Activated T-helper 1 cell treated with anti-CD3 and anti-CD28 coated beads, Interleukin-12 subunit alpha, Interleukin-12 subunit beta, Interleukin-2, Interleukin-4 antibody, amounts not matched to agents 30 ng/mL and 10 ng/mL and 1 ng/mL, durations not matched to agents 14 hours and 24 hours and 36 hours (primary cell): ENCODE data around the gene SLC15A3. TPM values are rescaled to one million over a fixed set of nuclear protein-coding genes. Genes with fewer than 3 reads are reported as not detected.

Experiments used
- DNase-seq: peaks from one replicate; pipeline ENCODE4 v3.0.0; 2021; ENCODE audit warnings: low spot score
- H3K27ac Mint-ChIP-seq: one replicate; pipeline ENCODE4 v1.8.0; 2021; ENCODE audit warnings: mild to moderate bottlenecking, mixed read lengths
- H3K27me3 Mint-ChIP-seq: one replicate; pipeline ENCODE4 v1.8.0; 2022; ENCODE audit warnings: mild to moderate bottlenecking, moderate library complexity, mixed read lengths; ENCODE audit not compliant: insufficient read depth
- H3K36me3 Mint-ChIP-seq: one replicate; pipeline ENCODE4 v1.8.0; 2021; ENCODE audit warnings: low read depth, mixed read lengths
- H3K4me1 Mint-ChIP-seq: one replicate; pipeline ENCODE4 v1.8.0; 2021; ENCODE audit warnings: low read depth, mixed read lengths
- H3K4me3 Mint-ChIP-seq: one replicate; pipeline ENCODE4 v1.8.0; 2021; ENCODE audit warnings: mild to moderate bottlenecking, moderate library complexity, mixed read lengths
- H3K9me3 Mint-ChIP-seq: one replicate; pipeline ENCODE4 v1.8.0; 2021; ENCODE audit warnings: mixed read lengths
- intact Hi-C: fragments of 100-400 bp; cut with micrococcal nuclease; formaldehyde crosslinking; loops from one replicate; pipeline ENCODE4 v1.15.1; 2024
- total RNA-seq: library from RNA; stranded (reverse); gene quantifications from 2 replicates; pipeline ENCODE4 v1.2.3, GENCODE V29; 2022

Gene SLC15A3
- total RNA-seq, 1 donor from 2014 or later = 2.0 TPM

- no peak for DNase-seq
- intact Hi-C loops = no loop called here
- Mint-ChIP-seq H3K27me3 (peaks cover 7% of the 10 kb centered on the region), H3K36me3 (peaks cover 38% of the 10 kb centered on the region), H3K4me3 (peak overlapping the region; percentile 86), H3K9me3 (no peaks in the 10 kb centered on the region), H3K27ac (peak overlapping the region; percentile 100), H3K4me1 (peaks cover 58% of the 10 kb centered on the region)
Observed at GRCh38 chr11:60972182-60973030, 20.4 kb upstream of the SLC15A3 start.

GRCh38 chr11:60971520-60971919, 19.5 kb upstream of the SLC15A3 start, which contains the start of gene CD6:
CD6 (plus strand) TSS chr11:60971680; CDS start chr11:60971866, 186 bp downstream.
- intact Hi-C loops = loop anchor here (1.0 kb wide), 1 partner anchor 56 kb away; no protein-coding TSS in a partner anchor
- peak within 1 kb of the TSS; percentile 100 for H3K27ac Mint-ChIP-seq
- peak; percentile 62 for DNase-seq
- peaks cover 9% of the 10 kb centered on the region for H3K27me3 Mint-ChIP-seq
- H3K36me3 Mint-ChIP-seq = peaks cover 33% of the 10 kb centered on the region
- peak within 1 kb of the TSS; percentile 86 for H3K4me3 Mint-ChIP-seq
- no peaks in the 10 kb centered on the region for H3K9me3 Mint-ChIP-seq
- H3K4me1 Mint-ChIP-seq = peaks cover 49% of the 10 kb centered on the region

- Mint-ChIP-seq H3K4me1 (peaks cover 43% of the 10 kb centered on the region), H3K27me3 (peaks cover 9% of the 10 kb centered on the region), H3K36me3 (peaks cover 27% of the 10 kb centered on the region), H3K27ac (peak overlapping the region; percentile 100), H3K9me3 (no peaks in the 10 kb centered on the region), H3K4me3 (peak overlapping the region; percentile 86)
- intact Hi-C loops = loop anchor here (1.0 kb wide), 6 partner anchors 7 to 216 kb away; partner anchors contain the start of gene VPS37C
- DNase-seq = no peak
Observed at GRCh38 chr11:60970890-60971289, 18.9 kb upstream of the SLC15A3 start.

- Mint-ChIP-seq H3K27me3 (peaks cover 12% of the 10 kb centered on the region), H3K27ac (no peak overlapping the region)
Observed at GRCh38 chr11:60970369-60970774, 18.4 kb upstream of the SLC15A3 start.

GRCh38 chr11:60968223-60968622, 16.2 kb upstream of the SLC15A3 start:
- intact Hi-C loops = no loop called here
- Mint-ChIP-seq H3K27me3 (peaks cover 14% of the 10 kb centered on the region), H3K4me1 (peaks cover 25% of the 10 kb centered on the region), H3K4me3 (no peak overlapping the region), H3K36me3 (peaks cover 8% of the 10 kb centered on the region), H3K9me3 (no peaks in the 10 kb centered on the region), H3K27ac (no peak overlapping the region)
- no peak for DNase-seq

More at GRCh38 chr11:60970369-60970774, 18.4 kb upstream of the SLC15A3 start:
- peak; percentile 68 for DNase-seq
- Mint-ChIP-seq H3K9me3 (no peaks in the 10 kb centered on the region), H3K4me1 (peaks cover 43% of the 10 kb centered on the region), H3K4me3 (peak overlapping the region; percentile 47), H3K36me3 (peaks cover 25% of the 10 kb centered on the region)
- intact Hi-C loops = loop anchor here (1.0 kb wide), 5 partner anchors 8 to 217 kb away; partner anchors contain the start of gene VPS37C

GRCh38 chr11:60966890-60967289, 14.9 kb upstream of the SLC15A3 start:
- no peak for DNase-seq
- no peaks in the 10 kb centered on the region for H3K9me3 Mint-ChIP-seq
- intact Hi-C loops = no loop called here
- peaks cover 22% of the 10 kb centered on the region for H3K27me3 Mint-ChIP-seq
- H3K27ac Mint-ChIP-seq = no peak overlapping the region
- peaks cover 24% of the 10 kb centered on the region for H3K4me1 Mint-ChIP-seq
- no peaks in the 10 kb centered on the region for H3K36me3 Mint-ChIP-seq
- H3K4me3 Mint-ChIP-seq = no peak overlapping the region

GRCh38 chr11:60964801-60965200, 12.8 kb upstream of the SLC15A3 start:
- intact Hi-C loops = no loop called here
- H3K4me1 Mint-ChIP-seq = peaks cover 7% of the 10 kb centered on the region
- no peak overlapping the region for H3K27ac Mint-ChIP-seq

GRCh38 chr11:60960405-60960804, 8.4 kb upstream of the SLC15A3 start:
- intact Hi-C loops = no loop called here
- Mint-ChIP-seq H3K4me3 (no peak overlapping the region), H3K27me3 (peaks cover 26% of the 10 kb centered on the region), H3K27ac (no peak overlapping the region), H3K9me3 (no peaks in the 10 kb centered on the region), H3K4me1 (no peaks in the 10 kb centered on the region), H3K36me3 (no peaks in the 10 kb centered on the region)
- DNase-seq = no peak

More at GRCh38 chr11:60964801-60965200, 12.8 kb upstream of the SLC15A3 start:
- Mint-ChIP-seq H3K36me3 (no peaks in the 10 kb centered on the region), H3K9me3 (no peaks in the 10 kb centered on the region), H3K4me3 (no peak overlapping the region), H3K27me3 (peaks cover 31% of the 10 kb centered on the region)
- no peak for DNase-seq

- peaks cover 26% of the 10 kb centered on the region for H3K27me3 Mint-ChIP-seq
- H3K4me1 Mint-ChIP-seq = no peaks in the 10 kb centered on the region
- H3K9me3 Mint-ChIP-seq = no peaks in the 10 kb centered on the region
- no peaks in the 10 kb centered on the region for H3K36me3 Mint-ChIP-seq
- no peak for DNase-seq
- H3K4me3 Mint-ChIP-seq = no peak overlapping the region
- H3K27ac Mint-ChIP-seq = no peak overlapping the region
- intact Hi-C loops = no loop called here
Observed at GRCh38 chr11:60959431-60959830, 7.5 kb upstream of the SLC15A3 start.

GRCh38 chr11:60957188-60957587, 5.2 kb upstream of the SLC15A3 start:
- Mint-ChIP-seq H3K27me3 (peaks cover 30% of the 10 kb centered on the region), H3K27ac (no peak overlapping the region), H3K36me3 (no peaks in the 10 kb centered on the region), H3K4me3 (no peak overlapping the region), H3K9me3 (no peaks in the 10 kb centered on the region), H3K4me1 (peaks cover 9% of the 10 kb centered on the region)
- intact Hi-C loops = no loop called here
- DNase-seq = no peak

- intact Hi-C loops = no loop called here
- H3K4me3 Mint-ChIP-seq = no peak overlapping the region
- no peak for DNase-seq
Observed at GRCh38 chr11:60955571-60955970, 3.6 kb upstream of the SLC15A3 start.

GRCh38 chr11:60954421-60954820, 2.4 kb upstream of the SLC15A3 start:
- no peaks in the 10 kb centered on the region for H3K36me3 Mint-ChIP-seq
- H3K4me1 Mint-ChIP-seq = peaks cover 15% of the 10 kb centered on the region
- H3K9me3 Mint-ChIP-seq = no peaks in the 10 kb centered on the region
- H3K27ac Mint-ChIP-seq = no peak overlapping the region
- H3K27me3 Mint-ChIP-seq = peaks cover 32% of the 10 kb centered on the region
- DNase-seq = no peak
- H3K4me3 Mint-ChIP-seq = no peak overlapping the region
- intact Hi-C loops = no loop called here

More at GRCh38 chr11:60955571-60955970, 3.6 kb upstream of the SLC15A3 start:
- Mint-ChIP-seq H3K27me3 (peaks cover 32% of the 10 kb centered on the region), H3K27ac (no peak overlapping the region), H3K4me1 (peaks cover 15% of the 10 kb centered on the region), H3K36me3 (no peaks in the 10 kb centered on the region), H3K9me3 (no peaks in the 10 kb centered on the region)

- Mint-ChIP-seq H3K27ac (no peak overlapping the region), H3K4me3 (no peak overlapping the region), H3K9me3 (no peaks in the 10 kb centered on the region), H3K4me1 (peaks cover 15% of the 10 kb centered on the region), H3K36me3 (no peaks in the 10 kb centered on the region), H3K27me3 (peaks cover 31% of the 10 kb centered on the region)
- no peak for DNase-seq
- intact Hi-C loops = loop anchor here (2.0 kb wide), 1 partner anchor 39 kb away; the partner anchor contains the start of gene TMEM109
Observed at GRCh38 chr11:60953781-60954180, 1.8 kb upstream of the SLC15A3 start.
